HepG2 (cell line): Measurements from ENCODE around the gene GLDC. TPM values are rescaled to one million over a fixed set of nuclear protein-coding genes. Genes with fewer than 3 reads are reported as not detected.

ENCODE experiments used
- ATAC-seq: fragments of 200-7000 bp; cut with Tn5 transposase; 3 replicates; pipeline ENCODE4 v1.9.1; 2020; ENCODE audit warnings: mild to moderate bottlenecking, moderate library complexity
- BruUV-seq: library from RNA; stranded (reverse); fragments of 400-500 nt; replicated peaks from 2 replicates; lab custom pipeline; 2021; lab: Mats Ljungman, UMichigan
- CTCF ChIA-PET: fragments of 300-600 bp; formaldehyde crosslinking; extraction: SDS; loops from one replicate; lab custom pipeline; 2021; ENCODE audit warnings: low total read pairs, inconsistent platforms, low intra/inter-chr PET ratio; lab: Yijun Ruan, JAX
- POLR2A ChIA-PET: fragments of 350-600 bp; sonication (Branson Sonifier 250); formaldehyde crosslinking; loops from one replicate; lab custom pipeline; 2020; ENCODE audit warnings: antibody characterized with exemption, inconsistent platforms; lab: Yijun Ruan, JAX
- DNase-seq: peaks from one replicate; pipeline ENCODE4 v3.0.0-alpha.2; 2015; ENCODE audit warnings: low spot score
- FAIRE-seq: peaks from 3 replicates; lab custom pipeline; 2011; peaks lifted over from hg19 to GRCh38; lab: Jason Lieb, UNC
- H2AFZ ChIP-seq: one replicate; pipeline ENCODE4 v1.6.1; 2011; ENCODE audit warnings: low read length, inconsistent platforms
- H3K27ac ChIP-seq: fragments of 300-600 bp; 3 replicates; pipeline ENCODE4 v1.8.0; 2011; ENCODE audit warnings: mixed run types, mild to moderate bottlenecking, mixed read lengths, low read length, inconsistent platforms; ENCODE audit not compliant: insufficient read depth; ENCODE audit errors: extremely low read length
- H3K27me3 ChIP-seq, 2 experiments: fragments of 200-600 bp in 1 of 2; 2 replicates in 1 of 2; 3 replicates in 1 of 2; pipeline versions ENCODE4 v1.6.0 to v1.8.0; 2011; ENCODE audit warnings: low read length in 2 of 2, mild to moderate bottlenecking in 2 of 2, moderate library complexity in 2 of 2, inconsistent platforms in 1 of 2; ENCODE audit not compliant: insufficient read depth in 2 of 2, control insufficient read depth in 1 of 2
- H3K36me3 ChIP-seq, 2 experiments: fragments of 200-600 bp in 1 of 2; replicated peaks in 1 of 2; 2 replicates in 1 of 2; 3 replicates in 1 of 2; pipeline versions ENCODE4 v1.5.1 to v1.8.0; 2011; ENCODE audit warnings: low read length in 2 of 2, inconsistent platforms in 1 of 2; ENCODE audit not compliant: insufficient read depth in 2 of 2, control insufficient read depth in 1 of 2
- H3K4me1 ChIP-seq: 2 replicates; pipeline ENCODE4 v1.5.1; 2012; ENCODE audit warnings: low read length, inconsistent platforms; ENCODE audit not compliant: insufficient read depth
- H3K4me2 ChIP-seq: 2 replicates; pipeline ENCODE4 v1.6.0; 2011; ENCODE audit warnings: low read depth, low read length, inconsistent platforms
- H3K4me3 ChIP-seq, 3 experiments: fragments of 200-600 bp in 1 of 3; sonication (generic), shearing (Covaris generic) in 1 of 3; replicated peaks in 1 of 3; 2 replicates each; pipeline ENCODE4 v1.5.1; 2011 to 2016; ENCODE audit warnings: low read length in 3 of 3, inconsistent platforms in 2 of 3, low read depth in 2 of 3, mild to moderate bottlenecking in 2 of 3, control low read depth in 1 of 3, mixed read lengths in 1 of 3; ENCODE audit not compliant: insufficient read depth in 1 of 3
- H3K79me2 ChIP-seq: one replicate; pipeline ENCODE4 v1.6.1; 2011; ENCODE audit warnings: low read length, inconsistent platforms; ENCODE audit not compliant: insufficient read depth
- H3K9ac ChIP-seq: 2 replicates; pipeline ENCODE4 v1.6.0; 2011; ENCODE audit warnings: mild to moderate bottlenecking, low read depth, low read length, inconsistent platforms; ENCODE audit not compliant: insufficient read depth
- H3K9me3 ChIP-seq: 2 replicates; pipeline ENCODE4 v1.5.1; 2012; ENCODE audit warnings: mild to moderate bottlenecking, low read length
- H4K20me1 ChIP-seq: 2 replicates; pipeline ENCODE4 v1.6.0; 2011; ENCODE audit warnings: inconsistent platforms, mild to moderate bottlenecking, low read length, moderate library complexity; ENCODE audit not compliant: insufficient read depth
- CEBPB ChIP-seq: IDR thresholded peaks from 2 replicates; pipeline ENCODE4 v1.6.1; 2011; ENCODE audit warnings: low read depth, low read length, improper control_type of control experiment, borderline replicate concordance
- DPF2 ChIP-seq: sonication (generic); formaldehyde crosslinking; IDR thresholded peaks from 2 replicates; pipeline ENCODE4 v1.4.0; 2020; ENCODE audit warnings: mild to moderate bottlenecking, low read depth, missing genetic modification reagents, borderline replicate concordance
- FOSL1 ChIP-seq: sonication (generic); formaldehyde crosslinking; IDR thresholded peaks from 2 replicates; pipeline ENCODE4 v1.9.0; 2021; ENCODE audit warnings: missing genetic modification reagents, borderline replicate concordance
- FOXP1 ChIP-seq, 2 experiments: fragments of 450-650 bp in 1 of 2; IDR thresholded peaks; 2 replicates each; pipeline ENCODE4 v1.6.1; 2017 to 2018; ENCODE audit warnings: antibody characterized with exemption in 1 of 2
- GATAD2A ChIP-seq: IDR thresholded peaks from 2 replicates; pipeline ENCODE4 v1.6.1; 2016
- GLMP ChIP-seq: sonication (generic); formaldehyde crosslinking; IDR thresholded peaks from 2 replicates; pipeline ENCODE4 v1.9.0; 2021; ENCODE audit warnings: missing genetic modification reagents, mild to moderate bottlenecking, borderline replicate concordance
- SOX5 ChIP-seq: IDR thresholded peaks from 2 replicates; pipeline ENCODE4 v1.6.1; 2016; ENCODE audit warnings: borderline replicate concordance
- WGBS: methylation state at CpG from one replicate; pipeline ENCODE4 v1.1.6; 2017; ENCODE audit warnings: low lambda C conversion rate; 5-methylcytosine and 5-hydroxymethylcytosine counted together
- in situ Hi-C: cut with HindIII; loops from 2 replicates; pipeline ENCODE4 v1.10.0; 2017; ENCODE audit warnings: low pct_unique_long_range_greater_than_20kb; ENCODE audit not compliant: extremely low pct_ligation_motif_present
- intact Hi-C: fragments of 100-400 bp; cut with micrococcal nuclease; formaldehyde crosslinking; loops from one replicate; pipeline ENCODE4 v1.10.0; 2022; ENCODE audit not compliant: unreplicated experiment
- polyA plus RNA-seq, 8 experiments: library from polyadenylated mRNA; depleted of rRNA in 3 of 8; stranded (reverse) in 7 of 8; unstranded in 1 of 8; fragments of >200 nt; fragmentation: Illumina TruSeq in 4 of 8; extraction: Trizol in 4 of 8; gene quantifications; 2 replicates each; pipeline versions ENCODE4 v1.2.1 to v1.2.3, GENCODE V29; 2011 to 2016; ENCODE audit warnings: low read depth in 4 of 8, missing spikeins in 1 of 8, mixed read lengths in 1 of 8; ENCODE audit not compliant: insufficient read depth in 1 of 8
- total RNA-seq, 5 experiments: library from RNA; depleted of rRNA; stranded (reverse); fragments of >200 nt; fragmentation: Illumina TruSeq; extraction: Trizol; gene quantifications; 2 replicates each; pipeline ENCODE4 v1.2.3, GENCODE V29; 2016; ENCODE audit warnings: low read depth in 1 of 5

Gene GLDC
- total and polyA plus RNA-seq, 2 of the 13 experiments (the other 11 are each of a cell fraction or from before 2014, with no cell fraction given), result 59.3 to 115 TPM

DNA sequence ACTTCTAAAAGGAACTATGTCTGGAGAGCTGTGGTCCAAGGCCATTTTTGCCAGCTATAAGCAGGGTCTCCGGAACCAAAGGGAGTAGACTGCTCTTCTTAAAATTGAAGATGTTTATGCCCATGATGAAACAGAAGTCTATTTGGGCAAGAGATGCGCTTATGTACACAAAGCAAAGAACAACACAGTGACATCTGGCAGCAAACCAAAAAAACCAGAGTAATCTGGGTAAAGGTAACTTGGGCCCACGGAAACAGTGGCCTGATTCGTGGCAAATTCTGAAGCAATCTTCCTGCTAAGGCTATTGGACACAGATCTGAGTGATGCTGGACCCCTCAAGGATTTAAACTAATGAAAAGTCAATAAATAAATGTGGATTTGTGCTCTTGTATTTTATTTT lies 29.7 kb upstream of the GLDC start:
- Histone ChIP-seq H4K20me1 (no peaks in the 10 kb centered on the region), H3K4me2 (no peak overlapping the region), H3K9me3 (no peaks in the 10 kb centered on the region), H3K27me3 (no peaks in the 10 kb centered on the region), H3K4me1 (peaks cover 89% of the 10 kb centered on the region), H3K9ac (no peak overlapping the region), H2AFZ (no peak overlapping the region), H3K79me2 (peaks cover 2% of the 10 kb centered on the region), H3K4me3 (no peak overlapping the region), H3K27ac (no peak overlapping the region), H3K36me3 (0 out of 5 replicates have a peak, but pooled peaks cover 0 to 5% of the 10 kb centered on the region in 2 experiments)
- intact Hi-C loops, result no loop called here
- CTCF ChIA-PET, result no interaction called here
- no peak for TF ChIP-seq FOSL1 (CRISPR knock-in tag)
- TF ChIP-seq CEBPB, result peak; percentile 7; the same call in 1 of the 2 replicates
- no peak for TF ChIP-seq FOXP1 (IDR thresholded peaks at IDR 0.05)
- peak; percentile 15; the same call in 1 of the 2 replicates for TF ChIP-seq FOXP1 (CRISPR knock-in tag; IDR thresholded peaks at IDR 0.05)
- no peak for TF ChIP-seq DPF2 (CRISPR knock-in tag)
- TF ChIP-seq SOX5 (CRISPR knock-in tag), result no peak
- TF ChIP-seq GLMP (CRISPR knock-in tag), result no peak
- TF ChIP-seq GATAD2A (CRISPR knock-in tag), result 0 out of 2 replicates have a peak, but pooled peaks have one; percentile 14
- no TSS peak for BruUV-seq
- DNase-seq (no peak), FAIRE-seq (no peak), ATAC-seq (no peak)
- 76% methylated on average over 4 of the region's 4 CpGs for WGBS
- POLR2A ChIA-PET, result no interaction called here
- in situ Hi-C loops, result loop anchor here (25.0 kb wide), 1 partner anchor 313 kb away; no protein-coding TSS in a partner anchor
